ENCODE results near the gene MYLK4.

Gene MYLK4

DNA sequence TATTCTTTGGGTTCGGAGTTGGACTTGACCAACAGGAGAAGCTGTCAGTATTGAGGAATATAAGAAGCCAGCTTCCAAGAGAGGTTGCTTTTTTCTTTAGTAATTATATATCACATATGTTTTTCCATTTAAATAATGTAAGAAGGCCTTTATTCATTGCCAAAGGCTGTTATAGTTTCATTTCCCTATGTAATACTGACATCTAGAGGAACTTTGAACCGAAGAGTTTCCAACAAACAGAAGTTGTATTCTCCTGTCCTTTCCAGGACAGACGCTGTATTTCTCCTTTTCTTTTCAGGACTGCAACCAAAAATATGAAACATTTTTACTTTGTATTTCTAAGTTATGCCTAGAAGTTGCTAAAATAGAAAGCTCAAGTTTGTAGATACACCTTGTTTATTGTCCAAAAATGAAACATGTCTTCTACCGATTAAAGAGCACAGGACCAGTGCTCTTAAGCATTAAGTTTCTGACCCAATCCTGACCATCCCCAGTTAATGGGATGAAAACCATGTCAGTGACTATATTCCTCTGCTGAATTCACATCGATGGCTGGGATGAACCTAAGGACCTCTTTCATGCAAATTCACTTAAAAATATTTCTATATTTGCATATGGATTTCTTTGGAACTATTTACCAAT, 55.1 kb downstream of the MYLK4 start:
- DNase-seq (ENCODE audit: low spot score), result peak; percentile 38

DNA sequence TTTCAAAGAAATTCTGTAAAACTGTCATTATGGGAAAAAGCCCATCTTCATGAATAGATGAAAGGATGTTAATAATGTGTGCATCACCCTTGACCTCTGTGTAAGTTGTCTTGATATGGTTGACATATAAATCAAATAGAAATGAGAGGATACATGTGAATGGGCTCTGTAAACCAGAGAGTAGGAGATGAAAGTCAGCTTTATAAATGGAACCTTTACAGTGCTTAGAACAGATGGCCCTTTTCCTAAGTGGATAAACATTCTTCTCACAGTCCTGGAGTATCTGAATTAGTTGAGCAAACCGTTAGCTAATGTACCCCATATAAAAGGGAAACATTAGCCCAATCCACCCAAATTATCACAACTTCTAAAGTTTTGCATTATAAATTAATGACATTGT, 57.5 kb downstream of the MYLK4 start:
- DNase-seq (ENCODE audit: low spot score), result no peak

DNA sequence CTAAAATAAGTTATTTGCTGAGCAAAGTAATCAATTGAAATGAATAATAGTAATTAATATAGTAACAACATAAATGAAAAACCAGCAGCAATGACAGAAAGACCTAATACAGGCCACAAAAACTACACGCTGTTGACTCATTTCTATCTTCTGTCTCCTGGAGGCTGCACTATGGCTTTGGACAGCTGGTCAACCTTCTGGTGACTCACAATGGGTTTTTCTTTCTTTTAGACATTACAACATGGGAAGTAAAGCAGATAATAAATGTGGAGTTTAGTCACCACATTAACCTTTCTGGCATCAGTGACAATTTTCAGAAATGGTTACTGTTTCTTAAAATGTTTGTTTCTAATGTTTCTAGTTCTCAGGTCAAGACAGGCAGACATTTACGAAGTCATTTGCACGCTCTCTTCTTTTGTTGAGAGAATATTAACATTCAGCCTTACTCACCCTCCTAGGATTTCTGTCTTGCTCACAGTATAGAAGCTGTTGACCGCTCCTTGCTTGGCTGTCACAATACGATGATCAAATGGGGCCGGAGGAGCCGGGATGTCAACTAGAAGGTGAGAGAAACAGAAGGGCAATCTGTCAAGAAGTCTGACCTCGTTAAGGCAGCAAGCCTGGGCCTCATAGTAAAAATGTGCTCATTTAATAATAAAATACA, 62.2 kb downstream of the MYLK4 start:
- DNase-seq (ENCODE audit: low spot score), result no peak

DNA sequence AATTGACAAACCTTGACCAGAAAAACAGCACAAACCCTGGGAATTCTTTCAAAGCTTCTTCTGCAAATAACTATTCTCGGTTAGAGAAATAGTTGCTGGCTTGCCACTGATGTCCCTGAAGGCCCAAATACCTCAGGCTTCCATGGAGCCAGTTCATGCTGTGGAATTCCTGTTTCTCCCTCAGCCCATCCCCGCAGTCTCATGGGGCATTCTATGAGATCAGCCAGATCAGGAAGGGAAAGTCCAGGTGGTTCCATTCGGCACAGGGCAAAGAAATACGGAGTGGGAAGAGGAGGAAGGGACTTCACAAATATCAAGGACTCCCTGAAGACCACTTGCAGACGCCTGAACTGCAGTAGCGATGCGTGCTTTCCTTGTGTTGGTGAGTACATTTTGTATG, 63.3 kb downstream of the MYLK4 start:
- no peak for DNase-seq (ENCODE audit: low spot score)

DNA sequence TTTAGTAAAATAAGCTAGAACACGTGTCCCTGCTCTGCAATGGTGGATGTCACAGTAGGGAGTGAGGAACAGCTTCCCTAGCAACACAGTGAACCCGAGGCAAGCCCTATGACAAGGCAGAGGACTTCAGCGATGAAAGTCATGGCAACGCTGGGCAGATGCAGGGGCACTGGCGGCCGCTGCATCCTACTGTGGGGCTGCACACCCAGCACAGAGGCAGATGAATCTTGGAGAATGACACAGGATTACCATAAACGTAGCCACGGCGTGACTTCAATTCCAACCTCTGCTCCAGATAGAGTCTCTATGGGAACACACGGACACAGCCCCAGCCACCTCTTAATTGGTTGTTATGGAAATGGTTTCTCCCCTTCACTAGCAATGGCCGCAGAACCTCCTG, 64.2 kb downstream of the MYLK4 start:
- DNase-seq (ENCODE audit: low spot score), result no peak

DNA sequence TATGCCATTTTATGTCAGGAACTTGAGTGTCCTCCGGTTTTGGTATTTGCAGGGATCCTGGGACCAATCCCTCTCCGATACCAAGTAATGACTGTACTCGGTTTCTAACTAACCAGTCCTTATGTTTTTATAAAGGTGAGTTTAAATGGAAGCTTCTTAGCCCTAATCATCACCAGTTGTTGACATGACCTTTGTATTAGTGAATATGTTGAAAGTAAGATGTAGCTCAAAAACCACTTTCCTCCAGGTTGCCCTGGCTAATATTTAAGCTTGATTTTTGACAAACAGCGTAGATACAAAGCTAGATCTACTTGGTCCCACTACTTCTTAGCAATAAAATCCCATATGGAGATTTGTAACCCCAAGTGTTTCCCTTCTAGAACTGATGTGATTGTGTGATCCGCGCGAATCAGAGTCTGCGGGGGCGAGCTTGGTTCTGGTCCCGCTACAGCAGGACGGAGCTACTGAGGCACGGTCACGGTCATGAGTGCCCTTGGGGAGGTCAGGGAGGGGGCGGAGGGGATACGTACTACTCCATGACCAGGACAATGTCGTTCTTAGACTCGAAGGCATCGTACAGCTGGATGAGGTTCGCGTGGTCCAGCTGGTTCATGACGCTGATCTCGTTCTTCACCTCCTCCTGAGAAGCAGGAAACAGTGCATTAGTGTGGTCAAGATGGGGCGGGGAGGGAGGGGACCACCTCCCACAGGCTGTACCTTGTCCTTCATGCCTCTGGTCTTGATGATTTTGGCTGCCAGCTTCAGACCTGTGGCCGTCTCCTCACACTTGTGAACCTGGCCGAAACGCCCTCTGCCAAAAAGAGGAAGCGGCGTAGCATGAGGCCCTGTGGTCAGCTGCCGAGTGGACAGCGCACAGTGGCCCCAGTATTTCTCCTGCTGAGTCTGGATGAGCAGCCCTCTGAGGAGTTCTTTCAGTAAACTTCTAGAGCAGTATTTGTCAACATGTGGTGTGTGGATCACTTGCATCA, 65.7 kb downstream of the MYLK4 start:
- no peak for DNase-seq (ENCODE audit: low spot score)

DNA sequence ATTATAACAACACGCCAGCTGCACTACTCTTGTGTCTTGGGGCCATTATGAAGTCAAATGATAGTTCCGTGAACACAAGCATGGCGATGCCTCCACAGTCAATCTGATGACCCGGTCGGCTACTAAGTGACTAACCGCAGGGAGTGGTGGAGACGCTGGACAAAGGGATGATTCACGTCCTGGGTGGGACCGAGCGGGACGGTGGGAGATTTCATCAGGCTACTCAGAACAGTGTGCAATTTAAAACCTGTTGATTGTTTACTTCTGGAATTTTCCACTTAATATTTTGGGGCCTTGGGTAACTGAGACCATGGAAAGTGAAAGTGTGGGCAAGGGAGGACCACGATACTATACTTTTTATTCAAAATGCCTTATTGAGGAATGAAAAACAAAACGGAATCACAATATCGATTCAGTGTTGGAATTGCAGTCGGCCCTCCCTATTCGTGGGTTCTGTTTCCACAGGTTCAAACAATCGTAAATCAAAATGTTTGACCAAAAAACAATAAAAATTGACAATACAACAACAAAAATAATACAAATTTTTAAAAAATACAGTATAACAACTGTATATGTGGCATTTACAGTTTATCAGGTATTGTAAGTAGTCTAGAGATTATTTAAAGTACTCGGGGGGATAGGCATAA, 66.5 kb downstream of the MYLK4 start:
- no peak for DNase-seq (ENCODE audit: low spot score)

DNA sequence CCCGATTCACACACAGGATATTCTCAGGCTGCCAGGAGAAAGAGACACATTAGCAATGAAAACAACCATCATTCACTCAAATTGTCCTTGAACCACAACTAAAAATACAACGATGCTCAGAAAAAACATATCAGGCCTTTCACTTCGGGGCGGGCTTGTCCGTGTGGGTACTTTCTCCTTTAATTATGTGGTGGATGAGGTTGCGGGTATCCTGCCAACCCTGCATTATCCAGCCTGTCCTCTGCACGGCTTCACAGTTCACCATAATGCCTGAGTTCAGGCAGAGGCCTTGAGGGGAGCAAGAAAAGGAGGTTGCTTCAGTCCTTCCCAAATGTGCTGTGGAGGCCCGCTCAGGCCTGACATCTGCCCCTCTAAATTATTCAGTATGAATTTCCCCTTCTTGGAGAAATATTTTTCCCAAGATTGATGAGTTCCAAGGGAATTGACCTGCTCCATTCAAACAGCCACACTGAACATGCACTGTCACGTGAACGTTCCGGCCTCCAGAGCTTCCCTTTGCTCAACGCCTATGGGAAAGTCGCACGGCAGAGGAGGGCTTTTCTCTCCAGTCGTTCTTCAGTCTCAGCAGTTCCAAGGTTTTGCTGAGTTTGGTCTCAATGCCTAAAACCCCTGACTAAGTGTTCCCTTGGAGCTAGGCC, 70.3 kb downstream of the MYLK4 start:
- no peak for DNase-seq (ENCODE audit: low spot score)

DNA sequence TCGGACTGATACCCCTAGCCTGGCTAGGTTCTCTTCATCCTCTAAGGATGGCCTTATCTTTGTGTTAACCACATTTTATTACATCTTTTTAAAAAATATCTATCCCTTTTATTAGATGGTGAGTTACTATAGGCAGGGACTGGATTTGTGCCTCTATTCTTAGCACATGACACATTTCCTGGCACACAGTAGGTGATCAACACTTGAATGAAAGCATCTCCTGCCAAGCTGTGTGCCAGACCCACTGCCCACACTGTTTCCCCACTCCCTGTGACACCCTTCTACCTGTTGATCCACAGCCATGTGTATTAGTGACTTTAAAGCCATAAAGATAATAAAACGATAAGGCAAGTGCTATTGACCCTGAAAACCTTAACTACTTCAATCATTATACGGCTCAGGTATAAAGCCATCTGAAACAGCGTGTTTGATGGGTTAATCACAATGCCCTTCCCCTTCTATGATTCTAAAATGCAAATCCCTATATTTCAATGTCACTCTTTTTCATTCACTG, 73.6 kb downstream of the MYLK4 start:
- DNase-seq (ENCODE audit: low spot score), result no peak

DNA sequence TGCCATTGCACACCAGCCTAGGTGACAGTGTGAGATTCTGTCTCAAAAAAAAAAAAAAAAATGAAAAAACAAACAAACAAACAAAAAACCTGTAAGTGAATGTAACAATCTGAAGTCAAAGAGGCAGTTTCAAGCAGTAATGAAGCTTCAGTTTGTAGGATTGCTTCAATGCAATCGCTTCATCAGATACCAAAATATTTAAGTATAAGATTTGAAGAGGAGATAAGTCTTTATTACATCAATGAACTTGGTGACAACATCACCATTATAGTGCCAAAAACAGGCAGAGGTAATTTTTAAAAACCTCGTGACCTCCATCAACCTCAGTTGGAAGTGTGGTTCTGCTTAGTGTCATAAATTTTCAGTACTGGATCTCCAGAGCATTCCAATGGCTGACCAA, 74.7 kb downstream of the MYLK4 start:
- DNase-seq (ENCODE audit: low spot score), result no peak

DNA sequence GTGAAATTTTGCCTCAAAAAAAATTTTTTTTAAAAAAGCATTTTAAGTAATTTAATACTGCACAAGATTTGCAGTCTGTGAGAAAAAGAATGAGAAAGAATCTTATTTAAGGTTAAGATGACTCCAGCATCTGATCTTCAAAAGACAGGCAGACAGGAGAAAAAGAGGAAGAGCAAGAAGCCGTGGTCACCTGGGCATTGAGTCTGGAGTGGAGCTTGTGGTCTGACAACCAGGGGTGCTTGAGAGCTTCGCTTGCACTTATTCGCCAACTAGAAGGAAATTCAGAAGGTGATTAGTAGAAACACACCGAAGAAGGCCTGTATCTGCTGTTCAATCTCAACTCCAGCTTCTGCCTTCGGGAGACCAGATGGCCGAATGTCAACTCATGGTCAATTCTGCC, 75.9 kb downstream of the MYLK4 start:
- DNase-seq (ENCODE audit: low spot score), result no peak

DNA sequence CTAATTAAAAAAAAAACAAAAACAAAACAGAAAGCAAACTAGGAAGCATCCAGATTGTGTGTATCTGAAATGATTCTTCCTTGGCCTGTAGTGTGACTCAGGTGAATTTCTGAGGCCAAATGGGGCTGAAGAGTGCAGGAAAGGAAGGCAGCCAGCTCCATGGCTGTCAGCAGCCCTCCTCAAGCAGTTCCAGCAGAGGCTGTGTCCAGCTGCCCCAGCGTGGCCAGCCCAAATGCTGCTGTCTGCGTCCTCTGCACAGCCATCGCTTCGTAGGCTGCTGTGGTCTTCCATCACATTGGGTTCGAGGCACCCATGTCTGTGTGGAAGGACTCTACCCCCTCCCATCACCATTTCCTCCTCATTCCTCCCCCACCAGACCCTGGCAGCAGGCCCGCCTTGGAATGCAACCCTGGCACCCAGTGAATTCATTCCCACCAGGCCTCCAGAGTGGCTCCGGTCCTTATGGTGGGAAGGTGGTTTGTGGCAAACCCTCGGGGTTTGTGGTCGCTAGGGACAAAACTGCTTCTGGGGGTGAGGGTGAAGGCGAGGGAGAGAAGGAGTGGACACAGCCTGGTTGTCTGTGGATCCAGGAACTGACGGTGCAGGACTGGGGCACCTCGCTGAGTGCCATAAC, 81.5 kb downstream of the MYLK4 start:
- no peak for DNase-seq (ENCODE audit: low spot score)

DNA sequence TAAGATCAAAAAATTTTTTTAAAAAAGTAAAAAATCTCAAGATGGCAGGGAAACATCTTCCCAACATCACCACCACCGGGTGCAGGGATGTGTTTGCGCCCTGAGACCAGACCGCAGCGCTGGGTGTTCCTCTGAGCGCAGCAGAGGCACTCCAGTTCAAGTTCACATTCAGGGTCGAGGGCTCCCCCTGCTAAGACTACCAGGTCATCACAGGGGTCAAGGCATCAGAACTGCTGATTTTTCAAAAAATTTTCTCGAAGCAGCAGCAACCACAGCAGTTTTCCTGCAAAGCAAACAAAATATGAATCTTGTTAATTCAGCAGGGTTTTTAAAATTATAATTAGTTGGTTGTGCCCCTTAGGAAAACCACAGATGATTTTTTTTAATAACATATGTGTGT, 83.1 kb downstream of the MYLK4 start:
- no peak for DNase-seq (ENCODE audit: low spot score)

DNA sequence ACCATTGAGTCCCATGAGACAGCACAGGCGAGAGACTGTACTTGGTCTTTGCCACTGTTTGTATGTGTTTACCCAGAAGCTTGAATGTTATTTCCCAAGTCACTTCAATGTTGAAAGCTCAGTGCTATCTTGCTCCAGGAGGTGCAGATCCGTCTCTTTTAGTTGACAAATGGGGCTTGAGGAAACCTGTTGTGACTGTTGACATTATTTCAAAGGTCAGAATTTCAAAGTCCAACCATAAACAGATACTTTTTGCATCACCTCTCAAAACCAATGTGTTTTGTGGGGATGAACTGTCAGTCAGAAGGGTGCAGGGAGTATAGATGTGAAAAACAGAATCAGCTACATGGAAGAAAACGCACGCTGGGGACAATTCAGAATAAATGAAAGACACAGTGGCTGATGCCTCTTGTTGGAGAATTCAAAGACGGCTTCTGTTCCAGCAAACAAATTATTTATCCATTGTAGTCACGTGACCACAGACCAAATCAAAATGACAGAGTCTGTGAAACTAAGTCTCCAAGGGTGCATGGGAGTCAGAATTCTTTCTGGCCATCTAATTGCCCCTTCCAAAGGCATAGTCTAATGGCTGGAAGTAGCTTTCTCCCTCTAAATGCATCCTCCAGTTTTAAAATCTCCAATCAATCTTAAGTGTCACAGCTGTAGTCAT, 83.7 kb downstream of the MYLK4 start:
- DNase-seq (ENCODE audit: low spot score), result no peak

DNA sequence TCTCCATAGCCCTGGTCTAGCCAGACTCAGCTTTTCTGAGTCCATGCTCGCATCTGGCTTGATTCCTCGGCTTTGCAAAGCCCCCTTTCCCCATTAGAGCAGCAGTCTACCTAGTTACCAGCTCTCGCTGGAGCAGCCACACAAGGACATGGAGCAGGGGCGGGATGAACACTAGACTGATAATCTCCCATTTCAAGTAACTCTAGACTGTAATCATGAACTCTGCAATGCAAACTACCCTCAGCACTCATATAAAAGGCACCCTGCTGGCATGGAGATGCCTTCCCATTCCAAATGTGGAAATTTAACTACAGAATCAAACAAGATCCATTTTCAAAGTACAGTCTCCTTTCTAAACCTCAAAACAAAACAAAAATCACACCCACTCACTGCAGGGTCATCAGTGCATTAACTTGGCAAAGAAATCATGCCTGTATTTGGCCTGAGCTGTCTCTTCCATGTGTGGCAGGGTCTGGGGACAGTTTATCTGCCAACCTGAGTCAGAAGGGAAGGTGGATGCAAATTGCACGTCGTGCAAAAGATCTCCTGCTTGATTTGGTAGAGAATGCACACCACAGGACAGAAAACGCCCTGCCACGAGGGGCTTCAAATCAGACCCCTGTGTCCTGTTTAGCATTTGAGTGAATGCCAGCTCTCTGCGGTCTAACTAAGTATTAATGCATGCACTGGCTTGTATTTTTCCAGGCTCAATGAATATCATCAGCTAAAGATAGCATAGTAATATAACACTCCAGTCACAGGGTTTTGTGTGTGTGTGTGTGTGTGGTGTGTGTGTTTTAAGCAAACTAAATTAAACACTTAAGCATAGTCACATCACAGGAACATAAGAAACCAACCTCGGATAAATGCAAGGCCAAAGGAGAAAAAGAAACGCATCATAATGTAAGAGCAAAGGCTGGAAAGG, 85.3 kb downstream of the MYLK4 start:
- DNase-seq (ENCODE audit: low spot score), result no peak

DNA sequence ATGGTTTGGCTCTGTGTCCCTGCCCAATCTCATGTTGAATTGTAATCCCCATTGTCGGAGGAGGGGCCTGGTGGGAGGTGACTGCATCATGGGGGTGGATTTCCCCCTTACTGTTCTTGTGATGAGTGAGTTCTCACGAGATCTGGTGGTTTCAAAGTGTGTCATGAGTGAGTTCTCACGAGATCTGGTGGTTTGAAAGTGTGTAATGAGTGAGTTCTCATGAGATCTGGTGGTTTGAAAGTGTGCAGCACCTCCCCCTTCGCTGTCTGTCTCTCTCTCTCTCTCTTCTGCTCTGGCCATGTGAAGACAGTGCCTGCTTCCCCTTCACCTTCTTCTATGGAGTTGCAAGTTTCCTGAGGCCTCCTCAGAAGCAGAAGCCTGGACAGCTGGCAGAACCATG, 87.6 kb downstream of the MYLK4 start:
- no peak for DNase-seq (ENCODE audit: low spot score)

DNA sequence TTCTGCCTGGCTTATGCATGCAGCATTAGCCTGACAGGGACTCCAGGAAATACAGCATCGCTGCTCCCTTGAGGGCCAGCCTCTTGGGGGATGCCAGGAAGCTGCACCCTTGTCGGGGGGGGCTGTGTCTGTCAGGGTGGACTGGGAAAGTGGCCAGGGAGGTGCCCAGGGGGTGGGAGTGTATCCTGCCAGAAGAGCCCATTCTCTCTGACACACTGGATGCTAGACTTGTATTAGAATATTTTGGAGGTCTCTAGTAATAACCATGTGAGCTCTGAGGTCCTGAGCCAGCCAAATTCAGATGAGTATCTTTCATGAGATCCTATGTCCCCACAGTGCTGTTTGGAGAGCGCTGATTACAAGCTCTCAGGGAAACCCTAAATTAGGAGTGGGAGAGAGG, 89.1 kb downstream of the MYLK4 start:
- DNase-seq (ENCODE audit: low spot score), result no peak

DNA sequence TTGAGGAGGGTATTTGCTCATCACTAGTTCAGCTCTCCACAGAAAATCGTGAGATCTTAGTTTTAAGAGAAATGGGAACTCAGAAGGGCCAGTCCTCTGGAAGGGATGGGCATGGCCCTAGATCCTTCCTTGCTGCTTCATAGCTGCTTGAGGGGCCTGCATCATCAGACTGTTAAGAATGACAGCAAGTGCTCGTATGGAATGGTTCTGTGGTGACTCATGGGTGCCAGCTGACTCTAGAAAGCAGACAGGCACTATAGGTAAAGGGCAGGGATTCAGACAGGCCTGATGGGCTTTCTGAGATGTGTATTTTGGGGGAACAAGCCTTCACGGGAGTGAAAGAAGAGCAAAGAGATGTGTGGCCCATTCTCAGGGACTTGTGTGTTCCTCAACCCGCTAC, 90.8 kb downstream of the MYLK4 start:
- DNase-seq (ENCODE audit: low spot score), result no peak

DNA sequence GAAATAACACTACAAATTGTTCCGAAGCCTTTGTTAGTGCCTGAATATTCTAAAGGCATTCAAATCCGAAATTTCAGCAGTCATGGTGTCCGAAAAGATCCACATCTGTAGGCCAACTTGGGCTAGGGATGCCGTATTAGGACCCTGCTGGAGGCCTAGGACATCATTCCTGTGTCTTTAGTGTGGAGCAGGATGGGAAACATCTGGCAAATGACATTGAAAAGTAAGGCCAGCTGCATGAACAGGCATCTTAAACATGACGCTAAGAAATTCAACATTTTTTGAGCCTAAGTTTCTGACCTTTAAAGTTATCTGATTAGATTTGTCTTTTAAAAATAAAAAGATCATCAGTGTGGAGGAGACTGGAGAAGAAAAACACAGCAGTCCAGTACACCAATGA, 91.3 kb downstream of the MYLK4 start:
- DNase-seq (ENCODE audit: low spot score), result no peak

DNA sequence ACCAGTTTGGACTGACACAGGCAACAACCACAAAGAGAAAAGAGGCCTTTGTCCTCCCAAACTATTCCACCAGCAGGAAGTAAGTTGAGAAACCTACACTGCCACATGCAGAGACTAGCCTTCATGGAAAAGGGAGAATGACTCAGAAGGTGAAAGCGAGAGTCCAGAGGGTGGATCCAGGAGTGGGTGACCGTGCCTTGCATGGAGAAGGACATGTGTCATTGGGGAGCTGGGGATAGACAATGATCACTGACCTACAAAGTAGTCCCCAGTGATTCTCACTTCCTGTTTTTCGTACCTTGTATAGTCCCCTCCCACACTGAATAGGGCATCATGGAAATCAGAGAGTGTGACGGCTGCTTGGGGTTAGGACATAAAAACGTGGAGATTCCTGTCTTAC, 91.9 kb downstream of the MYLK4 start:
- DNase-seq (ENCODE audit: low spot score), result no peak
